ENCODE data around the gene PDE8B.

The PDE8B gene

GRCh38 chr5:77449277-77449676 lies 238.8 kb downstream of the PDE8B start:
- TF ChIP-seq FOXM1 (IDR thresholded peaks at IDR 0.05; ENCODE audit: borderline replicate concordance, low read depth): no peak
- TF ChIP-seq CREB1 (IDR thresholded peaks at IDR 0.05; ENCODE audit: low read depth): no peak
- TF ChIP-seq CEBPB (IDR thresholded peaks at IDR 0.05): no peak
- no peak for TF ChIP-seq RAD21 (IDR thresholded peaks at IDR 0.05; ENCODE audit: low read depth)
- no peak for TF ChIP-seq TEAD4 (IDR thresholded peaks at IDR 0.05)
- no peak for TF ChIP-seq USF1 (IDR thresholded peaks at IDR 0.05)
- TF ChIP-seq ZBTB7A (IDR thresholded peaks at IDR 0.05; ENCODE audit: low read depth): no peak
- TF ChIP-seq MAX (IDR thresholded peaks at IDR 0.05): no peak
- TF ChIP-seq, protein P1, sequence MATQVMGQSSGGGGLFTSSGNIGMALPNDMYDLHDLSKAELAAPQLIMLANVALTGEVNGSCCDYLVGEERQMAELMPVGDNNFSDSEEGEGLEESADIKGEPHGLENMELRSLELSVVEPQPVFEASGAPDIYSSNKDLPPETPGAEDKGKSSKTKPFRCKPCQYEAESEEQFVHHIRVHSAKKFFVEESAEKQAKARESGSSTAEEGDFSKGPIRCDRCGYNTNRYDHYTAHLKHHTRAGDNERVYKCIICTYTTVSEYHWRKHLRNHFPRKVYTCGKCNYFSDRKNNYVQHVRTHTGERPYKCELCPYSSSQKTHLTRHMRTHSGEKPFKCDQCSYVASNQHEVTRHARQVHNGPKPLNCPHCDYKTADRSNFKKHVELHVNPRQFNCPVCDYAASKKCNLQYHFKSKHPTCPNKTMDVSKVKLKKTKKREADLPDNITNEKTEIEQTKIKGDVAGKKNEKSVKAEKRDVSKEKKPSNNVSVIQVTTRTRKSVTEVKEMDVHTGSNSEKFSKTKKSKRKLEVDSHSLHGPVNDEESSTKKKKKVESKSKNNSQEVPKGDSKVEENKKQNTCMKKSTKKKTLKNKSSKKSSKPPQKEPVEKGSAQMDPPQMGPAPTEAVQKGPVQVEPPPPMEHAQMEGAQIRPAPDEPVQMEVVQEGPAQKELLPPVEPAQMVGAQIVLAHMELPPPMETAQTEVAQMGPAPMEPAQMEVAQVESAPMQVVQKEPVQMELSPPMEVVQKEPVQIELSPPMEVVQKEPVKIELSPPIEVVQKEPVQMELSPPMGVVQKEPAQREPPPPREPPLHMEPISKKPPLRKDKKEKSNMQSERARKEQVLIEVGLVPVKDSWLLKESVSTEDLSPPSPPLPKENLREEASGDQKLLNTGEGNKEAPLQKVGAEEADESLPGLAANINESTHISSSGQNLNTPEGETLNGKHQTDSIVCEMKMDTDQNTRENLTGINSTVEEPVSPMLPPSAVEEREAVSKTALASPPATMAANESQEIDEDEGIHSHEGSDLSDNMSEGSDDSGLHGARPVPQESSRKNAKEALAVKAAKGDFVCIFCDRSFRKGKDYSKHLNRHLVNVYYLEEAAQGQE (IDR thresholded peaks at IDR 0.05; ENCODE audit: low read depth): no peak
- no peak for TF ChIP-seq TAF1 (IDR thresholded peaks at IDR 0.05; ENCODE audit: low read depth)
- no peak for TF ChIP-seq YY1 (IDR thresholded peaks at IDR 0.05; ENCODE audit: low read depth)
- no peak for TF ChIP-seq NFIC (IDR thresholded peaks at IDR 0.05)
- TF ChIP-seq EGR1 (IDR thresholded peaks at IDR 0.05): no peak
- TF ChIP-seq TCF12 (IDR thresholded peaks at IDR 0.05; ENCODE audit: low read depth): no peak
- TF ChIP-seq EP300 (IDR thresholded peaks at IDR 0.05; ENCODE audit: borderline replicate concordance): no peak

GRCh38 chr5:77449981-77450380 lies 239.5 kb downstream of the PDE8B start:
- no peak for TF ChIP-seq EP300 (IDR thresholded peaks at IDR 0.05; ENCODE audit: borderline replicate concordance)
- no peak for TF ChIP-seq YY1 (IDR thresholded peaks at IDR 0.05; ENCODE audit: low read depth)
- TF ChIP-seq EGR1 (IDR thresholded peaks at IDR 0.05): no peak
- TF ChIP-seq FOXM1 (IDR thresholded peaks at IDR 0.05; ENCODE audit: borderline replicate concordance, low read depth): no peak
- TF ChIP-seq NFIC (IDR thresholded peaks at IDR 0.05): no peak
- no peak for TF ChIP-seq USF1 (IDR thresholded peaks at IDR 0.05)
- TF ChIP-seq MAX (IDR thresholded peaks at IDR 0.05): no peak
- TF ChIP-seq, protein P1 (IDR thresholded peaks at IDR 0.05; ENCODE audit: low read depth): no peak
- no peak for TF ChIP-seq ZBTB7A (IDR thresholded peaks at IDR 0.05; ENCODE audit: low read depth)
- no peak for TF ChIP-seq RAD21 (IDR thresholded peaks at IDR 0.05; ENCODE audit: low read depth)

- TF ChIP-seq CREB1 (IDR thresholded peaks at IDR 0.05; ENCODE audit: low read depth) (no peak), TCF12 (IDR thresholded peaks at IDR 0.05; ENCODE audit: low read depth) (no peak), YY1 (IDR thresholded peaks at IDR 0.05; ENCODE audit: low read depth) (no peak), MAX (IDR thresholded peaks at IDR 0.05) (no peak), CEBPB (IDR thresholded peaks at IDR 0.05) (no peak), ZBTB7A (IDR thresholded peaks at IDR 0.05; ENCODE audit: low read depth) (no peak), NFIC (IDR thresholded peaks at IDR 0.05) (no peak), RAD21 (IDR thresholded peaks at IDR 0.05; ENCODE audit: low read depth) (no peak), FOXM1 (IDR thresholded peaks at IDR 0.05; ENCODE audit: borderline replicate concordance, low read depth) (no peak), EGR1 (IDR thresholded peaks at IDR 0.05) (no peak), EP300 (IDR thresholded peaks at IDR 0.05; ENCODE audit: borderline replicate concordance) (no peak), TAF1 (IDR thresholded peaks at IDR 0.05; ENCODE audit: low read depth) (no peak), TEAD4 (IDR thresholded peaks at IDR 0.05) (no peak), USF1 (IDR thresholded peaks at IDR 0.05) (no peak)
- TF ChIP-seq, protein P1 (IDR thresholded peaks at IDR 0.05; ENCODE audit: low read depth): no peak
Observed at GRCh38 chr5:77452351-77452750, 241.9 kb downstream of the PDE8B start.

- TF ChIP-seq YY1 (IDR thresholded peaks at IDR 0.05; ENCODE audit: low read depth) (no peak), TAF1 (IDR thresholded peaks at IDR 0.05; ENCODE audit: low read depth) (no peak), ZBTB7A (IDR thresholded peaks at IDR 0.05; ENCODE audit: low read depth) (no peak), EP300 (IDR thresholded peaks at IDR 0.05; ENCODE audit: borderline replicate concordance) (no peak), TCF12 (IDR thresholded peaks at IDR 0.05; ENCODE audit: low read depth) (no peak), EGR1 (IDR thresholded peaks at IDR 0.05) (no peak), CREB1 (IDR thresholded peaks at IDR 0.05; ENCODE audit: low read depth) (no peak), RAD21 (IDR thresholded peaks at IDR 0.05; ENCODE audit: low read depth) (no peak), CEBPB (IDR thresholded peaks at IDR 0.05) (no peak), TEAD4 (IDR thresholded peaks at IDR 0.05) (no peak), FOXM1 (IDR thresholded peaks at IDR 0.05; ENCODE audit: borderline replicate concordance, low read depth) (no peak), USF1 (IDR thresholded peaks at IDR 0.05) (no peak), MAX (IDR thresholded peaks at IDR 0.05) (no peak), NFIC (IDR thresholded peaks at IDR 0.05) (no peak)
- TF ChIP-seq, protein P1 (IDR thresholded peaks at IDR 0.05; ENCODE audit: low read depth): no peak
Observed at GRCh38 chr5:77454123-77454522, 243.6 kb downstream of the PDE8B start.

All from Ishikawa (cell line).